Calu3 (cell line): ENCODE results near the gene KIAA1217. TPM values are rescaled to one million over a fixed set of nuclear protein-coding genes. Genes with fewer than 3 reads are reported as not detected.

ENCODE experiments used
- BruUV-seq: library from RNA; stranded (reverse); fragments of 400-500 nt; replicated peaks from 2 replicates; lab custom pipeline; 2021; lab: Mats Ljungman, UMichigan
- CTCF ChIA-PET: fragments of 300-600 bp; sonication (Branson Sonifier 250); formaldehyde crosslinking; loops from one replicate; lab custom pipeline; 2022; ENCODE audit warnings: antibody characterized with exemption; lab: Charles Lee
- DNase-seq: peaks from one replicate; pipeline ENCODE4 v3.0.0; 2022
- H3K27ac Mint-ChIP-seq: one replicate; pipeline ENCODE4 v1.8.0; 2022; ENCODE audit warnings: mixed read lengths; ENCODE audit not compliant: unreplicated experiment
- H3K27me3 Mint-ChIP-seq: one replicate; pipeline ENCODE4 v1.8.0; 2022; ENCODE audit warnings: mixed read lengths; ENCODE audit not compliant: unreplicated experiment
- H3K36me3 Mint-ChIP-seq: one replicate; pipeline ENCODE4 v1.8.0; 2022; ENCODE audit warnings: mild to moderate bottlenecking, moderate library complexity, mixed read lengths; ENCODE audit not compliant: insufficient read depth, unreplicated experiment
- H3K4me1 Mint-ChIP-seq: one replicate; pipeline ENCODE4 v1.8.0; 2022; ENCODE audit warnings: mild to moderate bottlenecking, low read depth, mixed read lengths; ENCODE audit not compliant: unreplicated experiment
- H3K4me3 Mint-ChIP-seq: one replicate; pipeline ENCODE4 v1.8.0; 2022; ENCODE audit warnings: mild to moderate bottlenecking, low read depth, moderate library complexity, mixed read lengths; ENCODE audit not compliant: unreplicated experiment
- H3K9me3 Mint-ChIP-seq: one replicate; pipeline ENCODE4 v1.8.0; 2022; ENCODE audit warnings: low read depth, mixed read lengths; ENCODE audit not compliant: unreplicated experiment
- CTCF ChIP-seq: fragments of 200-600 bp; IDR thresholded peaks from one replicate; pipeline ENCODE4 v1.8.0; 2022; ENCODE audit warnings: antibody characterized with exemption; ENCODE audit not compliant: unreplicated experiment
- intact Hi-C: fragments of 100-400 bp; cut with micrococcal nuclease; formaldehyde crosslinking; loops from one replicate; pipeline ENCODE4 v1.10.0; 2022; ENCODE audit not compliant: unreplicated experiment
- total RNA-seq: library from RNA; stranded (reverse); gene quantifications from 2 replicates; pipeline ENCODE4 v1.2.3, GENCODE V29; 2022

The KIAA1217 gene
- total RNA-seq, 1 experiment from 2014 or later = 46.2 TPM

GRCh38 chr10:24259365-24260130 lies 50.6 kb downstream of the KIAA1217 start:
- DNase-seq = no peak
- Mint-ChIP-seq H3K36me3 (no peaks in the 10 kb centered on the region), H3K27ac (no peak overlapping the region), H3K4me3 (no peak overlapping the region), H3K27me3 (no peaks in the 10 kb centered on the region), H3K4me1 (peaks cover 3% of the 10 kb centered on the region), H3K9me3 (no peaks in the 10 kb centered on the region)
- CTCF ChIA-PET = interaction anchor here (1.4 kb wide), 1 partner anchor 10 kb away, joined by 4 read pairs; no protein-coding TSS in a partner anchor
- intact Hi-C loops = no loop called here
- TF ChIP-seq CTCF = no peak
- no TSS peak for BruUV-seq

- no peak overlapping the region for H3K4me3 Mint-ChIP-seq
- H3K4me1 Mint-ChIP-seq = peaks cover 8% of the 10 kb centered on the region
- no peak for DNase-seq
- no peaks in the 10 kb centered on the region for H3K9me3 Mint-ChIP-seq
- no peak for TF ChIP-seq CTCF
- H3K27me3 Mint-ChIP-seq = no peaks in the 10 kb centered on the region
- intact Hi-C loops = no loop called here
- H3K27ac Mint-ChIP-seq = no peak overlapping the region
- H3K36me3 Mint-ChIP-seq = no peaks in the 10 kb centered on the region
- CTCF ChIA-PET = interaction anchor here (0.6 kb wide), 1 partner anchor 52 kb away, joined by 5 read pairs; no protein-coding TSS in a partner anchor
- BruUV-seq = no TSS peak
These were observed 52.7 kb downstream of the KIAA1217 start for GRCh38 chr10:24261627-24262026.

GRCh38 chr10:24262929-24263590 lies 54.1 kb downstream of the KIAA1217 start:
- Mint-ChIP-seq H3K4me1 (peaks cover 8% of the 10 kb centered on the region), H3K36me3 (no peaks in the 10 kb centered on the region), H3K9me3 (no peaks in the 10 kb centered on the region), H3K27ac (no peak overlapping the region), H3K4me3 (no peak overlapping the region), H3K27me3 (no peaks in the 10 kb centered on the region)
- intact Hi-C loops = no loop called here
- no peak for DNase-seq
- TF ChIP-seq CTCF = no peak
- no TSS peak for BruUV-seq
- CTCF ChIA-PET = no interaction called here

- BruUV-seq = no TSS peak
- Mint-ChIP-seq H3K27ac (no peak overlapping the region), H3K4me1 (peaks cover 6% of the 10 kb centered on the region), H3K9me3 (no peaks in the 10 kb centered on the region), H3K4me3 (no peak overlapping the region), H3K36me3 (no peaks in the 10 kb centered on the region), H3K27me3 (no peaks in the 10 kb centered on the region)
- intact Hi-C loops = no loop called here
- DNase-seq = no peak
- CTCF ChIA-PET = no interaction called here
- no peak for TF ChIP-seq CTCF
These were observed 60.5 kb downstream of the KIAA1217 start for GRCh38 chr10:24269476-24269875.
